ENCODE data around the gene IL13.

DNA sequence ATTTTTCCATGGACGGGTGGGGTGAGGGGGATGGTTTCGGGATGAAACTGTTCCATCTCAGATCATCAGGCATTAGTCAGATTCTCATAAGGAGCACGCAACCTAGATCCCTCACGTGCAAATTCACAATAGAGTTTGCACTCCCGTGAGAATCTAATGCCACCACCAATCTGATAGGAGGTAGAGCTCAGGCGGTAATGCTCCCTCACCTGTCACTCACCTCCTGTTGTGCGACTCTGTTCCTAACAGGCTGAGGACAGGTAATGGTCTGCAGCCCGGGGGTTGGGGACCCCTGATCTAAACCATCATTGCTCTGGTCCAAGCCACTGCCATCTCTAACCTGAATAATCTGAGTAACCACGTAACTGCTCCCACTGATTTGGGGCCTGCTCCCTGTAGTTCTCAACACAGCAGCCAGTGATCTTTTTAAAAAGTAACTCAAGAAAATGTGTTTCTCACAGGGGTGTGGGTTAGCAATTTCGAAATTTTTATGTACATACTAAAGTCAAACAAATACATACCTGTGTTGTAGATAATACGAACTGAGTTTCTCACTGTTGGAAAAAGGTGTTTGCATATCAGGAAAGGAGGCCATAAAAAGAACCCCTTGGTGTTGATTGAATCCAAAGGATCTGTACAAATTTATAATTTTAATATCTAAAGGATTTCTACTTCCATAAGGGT, 11.2 kb upstream of the IL13 start:
- TF ChIP-seq, protein P1, sequence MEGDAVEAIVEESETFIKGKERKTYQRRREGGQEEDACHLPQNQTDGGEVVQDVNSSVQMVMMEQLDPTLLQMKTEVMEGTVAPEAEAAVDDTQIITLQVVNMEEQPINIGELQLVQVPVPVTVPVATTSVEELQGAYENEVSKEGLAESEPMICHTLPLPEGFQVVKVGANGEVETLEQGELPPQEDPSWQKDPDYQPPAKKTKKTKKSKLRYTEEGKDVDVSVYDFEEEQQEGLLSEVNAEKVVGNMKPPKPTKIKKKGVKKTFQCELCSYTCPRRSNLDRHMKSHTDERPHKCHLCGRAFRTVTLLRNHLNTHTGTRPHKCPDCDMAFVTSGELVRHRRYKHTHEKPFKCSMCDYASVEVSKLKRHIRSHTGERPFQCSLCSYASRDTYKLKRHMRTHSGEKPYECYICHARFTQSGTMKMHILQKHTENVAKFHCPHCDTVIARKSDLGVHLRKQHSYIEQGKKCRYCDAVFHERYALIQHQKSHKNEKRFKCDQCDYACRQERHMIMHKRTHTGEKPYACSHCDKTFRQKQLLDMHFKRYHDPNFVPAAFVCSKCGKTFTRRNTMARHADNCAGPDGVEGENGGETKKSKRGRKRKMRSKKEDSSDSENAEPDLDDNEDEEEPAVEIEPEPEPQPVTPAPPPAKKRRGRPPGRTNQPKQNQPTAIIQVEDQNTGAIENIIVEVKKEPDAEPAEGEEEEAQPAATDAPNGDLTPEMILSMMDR (IDR thresholded peaks at IDR 0.05), result no peak
- no peak for TF ChIP-seq POLR2A (IDR thresholded peaks at IDR 0.05)
- TF ChIP-seq EP300 (IDR thresholded peaks at IDR 0.05), result no peak

All from ovary (tissue), 3 donors.